Activated CD4-positive, alpha-beta T cell treated with anti-CD3 and anti-CD28 coated beads, Interleukin-2, amount 10 ng/mL, durations not matched to agents 7 days and 5 days (primary cell): ENCODE measurements around the gene L3HYPDH. TPM values are rescaled to one million over a fixed set of nuclear protein-coding genes. Genes with fewer than 3 reads are reported as not detected.
A peak's percentile ranks its signal among the peaks of the same experiment; 100 is the strongest.
"Not testable (repeated sequence)": the region's sequence is repeated elsewhere in the genome, so short reads cannot be mapped to it uniquely, and the experiment has no call there.

Source experiments
- CTCF ChIA-PET: fragments of 350-600 bp; sonication (Branson Sonifier 250); formaldehyde crosslinking; loops from one replicate; lab custom pipeline; 2021; ENCODE audit warnings: antibody characterized with exemption; lab: Charles Lee
- POLR2A ChIA-PET: fragments of 350-600 bp; sonication (Branson Sonifier 250); formaldehyde crosslinking; loops from one replicate; lab custom pipeline; 2021; ENCODE audit warnings: antibody characterized with exemption; lab: Charles Lee
- DNase-seq: peaks from one replicate; pipeline ENCODE4 v3.0.0-alpha.2; 2020
- H3K27ac Mint-ChIP-seq: one replicate; pipeline ENCODE4 v1.8.0; 2021; ENCODE audit warnings: mild to moderate bottlenecking, moderate library complexity, mixed read lengths
- H3K27me3 Mint-ChIP-seq: one replicate; pipeline ENCODE4 v1.8.0; 2021; ENCODE audit warnings: mixed read lengths
- H3K36me3 Mint-ChIP-seq: one replicate; pipeline ENCODE4 v1.8.0; 2021; ENCODE audit warnings: low read depth, mixed read lengths
- H3K4me1 Mint-ChIP-seq: one replicate; pipeline ENCODE4 v1.8.0; 2021; ENCODE audit warnings: mixed read lengths
- H3K4me3 Mint-ChIP-seq: one replicate; pipeline ENCODE4 v1.8.0; 2021; ENCODE audit warnings: mild to moderate bottlenecking, moderate library complexity, mixed read lengths
- H3K9me3 Mint-ChIP-seq: one replicate; pipeline ENCODE4 v1.8.0; 2021; ENCODE audit warnings: mixed read lengths
- total RNA-seq, 2 experiments: library from RNA; stranded (reverse); gene quantifications; one replicate each; pipeline ENCODE4 v1.2.3, GENCODE V29; 2021

L3HYPDH gene
- total RNA-seq, 2 experiments from 2014 or later, result 15.4 to 18.3 TPM

GRCh38 chr14:59465316-59466135 lies 18.7 kb downstream of the L3HYPDH start, which contains the start of gene GPR135:
Gene GPR135, minus strand, starts transcription at chr14:59465380. Its CDS starts 154 bp downstream, at chr14:59465226.
- H3K4me1 Mint-ChIP-seq, result peaks cover 12% of the 10 kb centered on the region
- H3K4me3 Mint-ChIP-seq, result peak within 1 kb of the TSS; percentile 76
- POLR2A ChIA-PET, result no interaction called here
- no peaks in the 10 kb centered on the region for H3K9me3 Mint-ChIP-seq
- H3K27ac Mint-ChIP-seq, result peak within 1 kb of the TSS; percentile 34
- peaks cover 4% of the 10 kb centered on the region for H3K27me3 Mint-ChIP-seq
- H3K36me3 Mint-ChIP-seq, result peaks cover 2% of the 10 kb centered on the region
- CTCF ChIA-PET, result interaction anchor here (1.4 to 4.4 kb wide), 2 partner anchors 9 to 12 kb away, joined by 3 to 12 read pairs; no protein-coding TSS in a partner anchor
- no peak for DNase-seq

GRCh38 chr14:59464486-59465315 lies 19.5 kb downstream of the L3HYPDH start:
- ChIA-PET POLR2A (interaction anchor here (0.6 kb wide), 1 partner anchor 310 kb away, joined by 4 read pairs; no protein-coding TSS in a partner anchor), CTCF (interaction anchor here (1.4 to 4.4 kb wide), 2 partner anchors 9 to 12 kb away, joined by 3 to 12 read pairs; no protein-coding TSS in a partner anchor)
- peak; percentile 62 for DNase-seq
- H3K4me1 Mint-ChIP-seq, result peaks cover 12% of the 10 kb centered on the region
- H3K27ac Mint-ChIP-seq, result no peak overlapping the region
- peaks cover 4% of the 10 kb centered on the region for H3K27me3 Mint-ChIP-seq
- H3K36me3 Mint-ChIP-seq, result peaks cover 4% of the 10 kb centered on the region
- no peaks in the 10 kb centered on the region for H3K9me3 Mint-ChIP-seq
- H3K4me3 Mint-ChIP-seq, result peak overlapping the region; percentile 76

- H3K4me3 Mint-ChIP-seq, result peak overlapping the region; percentile 76
- ChIA-PET CTCF (interaction anchor here (0.7 to 4.4 kb wide), 3 partner anchors 10 to 13 kb away, joined by 3 to 12 read pairs (median 3); no protein-coding TSS in a partner anchor), POLR2A (interaction anchor here (0.6 kb wide), 1 partner anchor 311 kb away, joined by 4 read pairs; no protein-coding TSS in a partner anchor)
- H3K36me3 Mint-ChIP-seq, result peaks cover 7% of the 10 kb centered on the region
- peak overlapping the region; percentile 34 for H3K27ac Mint-ChIP-seq
- H3K9me3 Mint-ChIP-seq, result no peaks in the 10 kb centered on the region
- H3K4me1 Mint-ChIP-seq, result peaks cover 12% of the 10 kb centered on the region
- no peak for DNase-seq
- H3K27me3 Mint-ChIP-seq, result peaks cover 4% of the 10 kb centered on the region
Measured at GRCh38 chr14:59463787-59464485, 20.3 kb downstream of the L3HYPDH start.

GRCh38 chr14:59461891-59462290 lies 22.3 kb downstream of the L3HYPDH start:
- H3K27me3 Mint-ChIP-seq, result peaks cover 4% of the 10 kb centered on the region
- ChIA-PET POLR2A (no interaction called here), CTCF (no interaction called here)
- no peak for DNase-seq
- no peak overlapping the region for H3K4me3 Mint-ChIP-seq
- no peak overlapping the region for H3K27ac Mint-ChIP-seq
- no peaks in the 10 kb centered on the region for H3K9me3 Mint-ChIP-seq
- peaks cover 12% of the 10 kb centered on the region for H3K4me1 Mint-ChIP-seq
- peaks cover 9% of the 10 kb centered on the region for H3K36me3 Mint-ChIP-seq

- H3K36me3 Mint-ChIP-seq, result peaks cover 11% of the 10 kb centered on the region
- H3K27me3 Mint-ChIP-seq, result no peaks in the 10 kb centered on the region
- no peak overlapping the region for H3K27ac Mint-ChIP-seq
- H3K4me1 Mint-ChIP-seq, result peaks cover 8% of the 10 kb centered on the region
- H3K9me3 Mint-ChIP-seq, result no peaks in the 10 kb centered on the region
- no peak overlapping the region for H3K4me3 Mint-ChIP-seq
- DNase-seq, result no peak
- ChIA-PET CTCF (no interaction called here), POLR2A (no interaction called here)
Measured at GRCh38 chr14:59460378-59460777, 23.8 kb downstream of the L3HYPDH start.

- no peak overlapping the region for H3K27ac Mint-ChIP-seq
Measured at GRCh38 chr14:59458486-59458885, 25.7 kb downstream of the L3HYPDH start.

GRCh38 chr14:59455411-59455810 lies 28.8 kb downstream of the L3HYPDH start:
- CTCF ChIA-PET, result no interaction called here

More at GRCh38 chr14:59458486-59458885, 25.7 kb downstream of the L3HYPDH start:
- Mint-ChIP-seq H3K4me1 (peaks cover 2% of the 10 kb centered on the region), H3K27me3 (no peaks in the 10 kb centered on the region), H3K36me3 (peaks cover 14% of the 10 kb centered on the region), H3K4me3 (no peak overlapping the region), H3K9me3 (no peaks in the 10 kb centered on the region)
- ChIA-PET CTCF (interaction anchor here (1.3 to 1.4 kb wide), 3 partner anchors 12 to 313 kb away, joined by 3 to 5 read pairs (median 4); no protein-coding TSS in a partner anchor), POLR2A (no interaction called here)
- no peak for DNase-seq

GRCh38 chr14:59454139-59454538 lies 30.1 kb downstream of the L3HYPDH start:
- no peak for DNase-seq
- no peak overlapping the region for H3K4me3 Mint-ChIP-seq
- H3K27ac Mint-ChIP-seq, result no peak overlapping the region
- H3K9me3 Mint-ChIP-seq, result no peaks in the 10 kb centered on the region
- no peaks in the 10 kb centered on the region for H3K4me1 Mint-ChIP-seq
- ChIA-PET POLR2A (no interaction called here), CTCF (no interaction called here)
- peaks cover 9% of the 10 kb centered on the region for H3K36me3 Mint-ChIP-seq
- H3K27me3 Mint-ChIP-seq, result no peaks in the 10 kb centered on the region

More at GRCh38 chr14:59455411-59455810, 28.8 kb downstream of the L3HYPDH start:
- H3K4me1 Mint-ChIP-seq, result no peaks in the 10 kb centered on the region
- H3K9me3 Mint-ChIP-seq, result no peaks in the 10 kb centered on the region
- no peaks in the 10 kb centered on the region for H3K27me3 Mint-ChIP-seq
- peaks cover 13% of the 10 kb centered on the region for H3K36me3 Mint-ChIP-seq
- no peak for DNase-seq
- no peak overlapping the region for H3K4me3 Mint-ChIP-seq
- no peak overlapping the region for H3K27ac Mint-ChIP-seq
- POLR2A ChIA-PET, result no interaction called here

GRCh38 chr14:59451849-59452248 lies 32.4 kb downstream of the L3HYPDH start:
- no peaks in the 10 kb centered on the region for H3K9me3 Mint-ChIP-seq
- ChIA-PET CTCF (no interaction called here), POLR2A (no interaction called here)
- no peaks in the 10 kb centered on the region for H3K4me1 Mint-ChIP-seq
- H3K27me3 Mint-ChIP-seq, result no peaks in the 10 kb centered on the region
- no peak for DNase-seq
- H3K27ac Mint-ChIP-seq, result no peak overlapping the region
- no peak overlapping the region for H3K4me3 Mint-ChIP-seq
- peaks cover 7% of the 10 kb centered on the region for H3K36me3 Mint-ChIP-seq

GRCh38 chr14:59450716-59451115 lies 33.5 kb downstream of the L3HYPDH start:
- H3K27ac Mint-ChIP-seq, result no peak overlapping the region
- no peaks in the 10 kb centered on the region for H3K9me3 Mint-ChIP-seq
- CTCF ChIA-PET, result interaction anchor here (1.6 kb wide), 1 partner anchor 22 kb away, joined by 3 read pairs; no protein-coding TSS in a partner anchor
- H3K36me3 Mint-ChIP-seq, result peaks cover 4% of the 10 kb centered on the region
- H3K4me1 Mint-ChIP-seq, result no peaks in the 10 kb centered on the region
- POLR2A ChIA-PET, result no interaction called here
- DNase-seq, result no peak
- H3K27me3 Mint-ChIP-seq, result no peaks in the 10 kb centered on the region
- H3K4me3 Mint-ChIP-seq, result no peak overlapping the region

GRCh38 chr14:59448673-59449072 lies 35.5 kb downstream of the L3HYPDH start:
- POLR2A ChIA-PET, H3K9me3 Mint-ChIP-seq, H3K27ac Mint-ChIP-seq, H3K36me3 Mint-ChIP-seq, DNase-seq, H3K27me3 Mint-ChIP-seq, CTCF ChIA-PET, H3K4me1 Mint-ChIP-seq, H3K4me3 Mint-ChIP-seq: not testable (repeated sequence)
